ENCODE measurements around the gene CALHM6.

Gene CALHM6

DNA sequence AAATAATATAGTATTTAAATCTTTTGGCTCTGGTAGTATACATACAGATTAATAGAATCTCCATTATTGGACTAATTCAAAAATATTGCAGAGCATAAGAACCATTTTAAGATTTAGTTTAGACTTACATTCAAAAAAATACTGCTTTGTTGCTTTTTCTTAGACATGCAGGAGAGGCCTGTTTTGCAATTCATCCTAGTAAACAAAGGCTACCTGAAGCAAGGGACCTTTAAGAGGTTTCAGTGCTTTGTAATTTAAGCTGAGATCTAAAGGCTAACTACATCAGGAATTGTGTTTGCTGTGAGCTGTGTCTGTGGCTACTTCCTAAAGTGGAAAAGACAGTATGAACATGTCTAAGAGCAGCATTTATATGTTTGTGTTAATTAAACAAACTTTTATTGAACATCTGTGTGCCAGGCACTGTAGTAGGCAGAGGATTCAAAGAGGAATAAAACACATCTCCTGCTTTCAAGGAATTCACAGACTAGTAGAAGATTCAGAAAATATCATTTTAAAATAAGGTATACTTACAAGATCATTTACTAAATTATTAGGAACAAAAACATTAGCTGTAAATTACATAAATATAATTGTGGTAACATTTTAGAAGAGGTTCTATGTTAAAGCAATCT, 29.1 kb upstream of the CALHM6 start:
- H3K4me1 ChIP-seq (ENCODE audit: control insufficient read depth, low read depth, low read length), result peaks cover 27% of the 10 kb centered on the region
- peak overlapping the region; percentile 56 for H3K9ac ChIP-seq (ENCODE audit: low read length)
- H3K36me3 ChIP-seq (ENCODE audit: control insufficient read depth, low read depth, low read length), result peaks cover 5% of the 10 kb centered on the region
- H3K4me3 ChIP-seq (ENCODE audit: low read length), result peak overlapping the region; percentile 7
- peak overlapping the region; percentile 52 for H3K27ac ChIP-seq (ENCODE audit: low read length)
- no peaks in the 10 kb centered on the region for H3K9me3 ChIP-seq (ENCODE audit: control insufficient read depth, low read depth, low read length)
- no peaks in the 10 kb centered on the region for H3K27me3 ChIP-seq (ENCODE audit: control insufficient read depth, insufficient read depth, low read length)

DNA sequence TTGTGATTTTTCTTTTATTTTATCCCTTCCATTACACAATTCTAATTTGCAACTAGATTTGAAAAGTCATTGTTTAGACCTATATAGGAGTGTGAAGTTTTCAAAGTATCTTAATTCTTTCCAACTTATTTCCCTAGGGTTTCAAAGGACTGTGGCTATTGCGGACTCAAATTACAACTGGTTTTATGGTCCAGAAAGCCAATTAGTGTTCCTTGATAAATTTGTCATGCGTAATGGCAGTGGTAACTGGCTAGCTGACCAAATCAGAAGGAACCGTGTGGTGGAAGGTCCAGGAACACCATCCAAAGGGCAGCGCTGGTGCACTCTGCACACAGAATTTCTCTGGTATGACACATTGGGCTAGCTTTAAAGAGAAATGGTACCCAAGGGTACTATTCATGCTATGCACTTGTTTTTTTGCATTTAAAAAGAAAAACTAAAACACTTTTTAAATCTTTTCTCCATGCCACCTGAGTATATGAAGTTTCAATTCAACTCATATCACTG, 27.9 kb upstream of the CALHM6 start:
- Histone ChIP-seq H3K27ac (ENCODE audit: low read length) (peak overlapping the region; percentile 35), H3K4me1 (ENCODE audit: control insufficient read depth, low read depth, low read length) (peaks cover 27% of the 10 kb centered on the region), H3K27me3 (ENCODE audit: control insufficient read depth, insufficient read depth, low read length) (no peaks in the 10 kb centered on the region), H3K9ac (ENCODE audit: low read length) (no peak overlapping the region), H3K36me3 (ENCODE audit: control insufficient read depth, low read depth, low read length) (peaks cover 5% of the 10 kb centered on the region), H3K9me3 (ENCODE audit: control insufficient read depth, low read depth, low read length) (no peaks in the 10 kb centered on the region), H3K4me3 (ENCODE audit: low read length) (no peak overlapping the region)

DNA sequence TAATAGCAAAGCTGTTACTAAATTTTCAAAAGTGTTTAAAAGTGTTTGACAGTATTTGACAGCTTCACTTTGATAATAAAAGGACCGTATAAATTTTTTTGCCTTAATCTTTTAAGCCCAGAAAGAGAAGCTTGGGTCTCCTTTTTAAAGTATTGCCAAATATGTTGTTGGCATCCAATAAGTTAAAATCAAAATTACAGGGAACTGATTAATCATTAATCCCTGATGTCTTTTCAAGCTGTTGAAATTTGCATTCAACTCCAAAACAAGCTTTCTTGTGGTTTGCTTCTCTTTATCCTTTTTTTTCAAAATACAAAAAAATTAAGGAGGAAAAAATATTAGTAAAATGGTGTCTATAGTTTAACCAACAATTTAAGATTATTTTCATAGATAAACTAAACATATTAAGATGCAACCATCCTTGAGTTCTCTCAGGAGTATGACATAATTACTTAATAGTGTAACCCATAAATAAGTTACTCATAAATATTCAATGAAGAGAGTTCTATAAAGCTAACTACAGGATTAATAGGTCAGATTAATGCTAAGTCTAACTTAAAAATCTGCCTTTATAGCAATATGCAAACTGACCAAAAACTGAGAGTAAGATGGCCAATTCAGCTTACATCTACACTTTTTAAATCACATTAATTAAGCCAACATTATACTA, 27.0 kb upstream of the CALHM6 start:
- no peak overlapping the region for H3K27ac ChIP-seq (ENCODE audit: low read length)
- H3K4me3 ChIP-seq (ENCODE audit: low read length), result no peak overlapping the region
- no peaks in the 10 kb centered on the region for H3K9me3 ChIP-seq (ENCODE audit: control insufficient read depth, low read depth, low read length)
- H3K4me1 ChIP-seq (ENCODE audit: control insufficient read depth, low read depth, low read length), result peaks cover 27% of the 10 kb centered on the region
- no peaks in the 10 kb centered on the region for H3K27me3 ChIP-seq (ENCODE audit: control insufficient read depth, insufficient read depth, low read length)
- peaks cover 5% of the 10 kb centered on the region for H3K36me3 ChIP-seq (ENCODE audit: control insufficient read depth, low read depth, low read length)
- no peak overlapping the region for H3K9ac ChIP-seq (ENCODE audit: low read length)

DNA sequence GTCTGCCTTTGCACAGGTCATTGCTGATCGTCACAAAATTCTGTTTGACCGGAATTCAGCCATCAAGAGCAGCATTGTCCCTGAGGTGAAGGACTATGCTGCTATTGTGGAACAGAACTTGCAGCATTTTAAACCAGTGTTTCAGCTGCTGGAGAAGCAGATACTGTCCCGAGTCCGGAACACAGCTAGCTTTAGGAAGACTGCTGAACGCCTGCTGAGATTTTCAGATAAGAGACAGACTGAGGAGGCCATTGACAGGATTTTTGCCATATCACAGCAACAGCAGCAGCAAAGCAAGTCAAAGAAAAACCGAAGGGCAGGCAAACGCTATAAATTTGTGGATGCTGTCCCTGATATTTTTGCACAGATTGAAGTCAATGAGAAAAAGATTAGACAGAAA, 24.6 kb upstream of the CALHM6 start:
- Histone ChIP-seq H3K9ac (ENCODE audit: low read length) (no peak overlapping the region), H3K36me3 (ENCODE audit: control insufficient read depth, low read depth, low read length) (peaks cover 5% of the 10 kb centered on the region), H3K9me3 (ENCODE audit: control insufficient read depth, low read depth, low read length) (no peaks in the 10 kb centered on the region), H3K4me1 (ENCODE audit: control insufficient read depth, low read depth, low read length) (peaks cover 25% of the 10 kb centered on the region), H3K4me3 (ENCODE audit: low read length) (no peak overlapping the region), H3K27me3 (ENCODE audit: control insufficient read depth, insufficient read depth, low read length) (no peaks in the 10 kb centered on the region), H3K27ac (ENCODE audit: low read length) (no peak overlapping the region)

DNA sequence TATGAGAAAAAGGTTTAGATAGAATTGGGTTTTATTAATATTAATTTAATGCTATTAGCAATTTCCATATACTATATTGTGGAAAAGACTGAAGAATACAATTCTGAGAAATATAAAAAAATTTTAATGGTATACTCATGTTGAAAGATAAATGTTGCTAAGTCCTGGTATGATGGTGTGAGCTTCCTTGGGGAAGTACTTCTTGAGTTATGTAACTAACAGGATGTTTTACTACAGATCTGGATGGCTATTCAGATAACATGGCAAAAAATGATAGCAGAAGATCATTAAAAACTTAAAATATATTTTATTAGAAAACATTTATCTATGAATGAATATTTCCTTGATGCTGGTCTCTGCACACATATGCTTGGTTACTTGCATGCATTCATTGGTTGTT, 23.5 kb upstream of the CALHM6 start:
- Histone ChIP-seq H3K4me3 (ENCODE audit: low read length) (no peak overlapping the region), H3K4me1 (ENCODE audit: control insufficient read depth, low read depth, low read length) (peaks cover 14% of the 10 kb centered on the region), H3K27ac (ENCODE audit: low read length) (no peak overlapping the region), H3K9ac (ENCODE audit: low read length) (no peak overlapping the region), H3K27me3 (ENCODE audit: control insufficient read depth, insufficient read depth, low read length) (no peaks in the 10 kb centered on the region), H3K36me3 (ENCODE audit: control insufficient read depth, low read depth, low read length) (peaks cover 5% of the 10 kb centered on the region), H3K9me3 (ENCODE audit: control insufficient read depth, low read depth, low read length) (no peaks in the 10 kb centered on the region)

DNA sequence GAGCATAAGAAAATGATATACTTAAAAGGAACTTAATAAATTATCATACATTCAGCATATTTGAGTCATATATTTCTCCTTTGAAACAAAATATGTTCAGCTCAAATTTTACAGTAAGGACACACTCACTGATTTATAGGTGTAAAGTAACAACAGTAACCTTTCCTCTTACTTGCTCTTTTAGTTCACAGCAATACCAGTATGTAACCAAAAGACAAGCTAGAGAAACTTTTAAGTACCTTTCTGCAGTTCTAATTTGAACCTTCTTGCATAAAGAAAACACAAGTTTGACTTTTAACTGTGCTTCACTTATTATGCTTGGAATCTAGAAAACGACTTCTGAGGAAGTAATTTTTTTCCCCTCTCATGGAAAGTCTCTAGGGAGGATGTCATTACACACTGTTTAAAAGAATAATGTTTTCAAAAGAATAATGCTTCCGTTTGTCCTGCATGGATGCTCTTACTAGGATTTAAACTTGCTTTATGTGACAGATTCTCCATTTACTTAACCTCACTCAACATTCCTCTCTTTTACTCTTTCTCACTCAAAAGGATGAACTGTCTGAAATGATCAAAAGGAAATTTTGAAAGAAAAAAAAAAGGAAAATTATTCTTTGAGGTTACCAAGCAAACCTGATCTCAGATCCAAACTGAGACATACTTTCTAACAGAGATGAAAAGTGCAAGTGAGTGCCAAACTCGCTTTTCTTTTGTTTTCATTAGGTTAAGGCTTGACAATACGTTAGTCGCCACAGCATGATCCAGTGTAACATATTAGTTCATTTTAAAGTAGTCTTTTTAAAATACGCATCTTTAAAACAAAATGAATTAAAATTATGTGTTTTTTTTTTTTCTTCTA, 22.4 kb upstream of the CALHM6 start:
- H3K4me3 ChIP-seq (ENCODE audit: low read length), result no peak overlapping the region
- no peaks in the 10 kb centered on the region for H3K9me3 ChIP-seq (ENCODE audit: control insufficient read depth, low read depth, low read length)
- no peak overlapping the region for H3K9ac ChIP-seq (ENCODE audit: low read length)
- no peak overlapping the region for H3K27ac ChIP-seq (ENCODE audit: low read length)
- H3K27me3 ChIP-seq (ENCODE audit: control insufficient read depth, insufficient read depth, low read length), result no peaks in the 10 kb centered on the region
- H3K36me3 ChIP-seq (ENCODE audit: control insufficient read depth, low read depth, low read length), result peaks cover under 1% of the 10 kb centered on the region
- H3K4me1 ChIP-seq (ENCODE audit: control insufficient read depth, low read depth, low read length), result peaks cover 8% of the 10 kb centered on the region

DNA sequence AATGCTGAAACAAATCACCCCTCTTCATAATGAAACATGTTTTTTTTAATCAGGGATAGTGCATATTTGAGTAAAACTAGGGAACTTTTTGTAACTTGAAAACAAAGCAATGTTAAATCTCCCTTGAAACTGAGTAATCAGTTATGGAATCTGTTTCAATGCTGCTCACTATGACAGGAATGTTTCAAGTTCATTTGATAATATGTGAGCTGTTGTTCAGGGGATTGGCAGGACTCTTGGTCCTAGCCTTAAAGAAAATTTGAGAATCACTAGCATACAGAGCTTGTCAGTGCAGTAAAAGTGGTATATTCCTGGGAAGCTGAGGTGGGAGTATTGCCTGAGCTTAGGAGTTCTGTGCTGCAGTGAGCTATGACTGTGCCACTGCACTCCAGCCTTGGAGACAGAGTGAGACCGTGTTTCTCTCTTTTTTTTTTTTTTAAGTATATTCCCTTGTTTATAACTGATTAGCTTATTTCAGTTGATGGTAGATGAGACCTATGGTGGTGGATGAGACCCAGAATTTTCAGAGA, 21.6 kb upstream of the CALHM6 start:
- Histone ChIP-seq H3K9ac (ENCODE audit: low read length) (no peak overlapping the region), H3K4me3 (ENCODE audit: low read length) (no peak overlapping the region), H3K9me3 (ENCODE audit: control insufficient read depth, low read depth, low read length) (no peaks in the 10 kb centered on the region), H3K36me3 (ENCODE audit: control insufficient read depth, low read depth, low read length) (no peaks in the 10 kb centered on the region), H3K27me3 (ENCODE audit: control insufficient read depth, insufficient read depth, low read length) (no peaks in the 10 kb centered on the region), H3K27ac (ENCODE audit: low read length) (no peak overlapping the region), H3K4me1 (ENCODE audit: control insufficient read depth, low read depth, low read length) (peaks cover 10% of the 10 kb centered on the region)

DNA sequence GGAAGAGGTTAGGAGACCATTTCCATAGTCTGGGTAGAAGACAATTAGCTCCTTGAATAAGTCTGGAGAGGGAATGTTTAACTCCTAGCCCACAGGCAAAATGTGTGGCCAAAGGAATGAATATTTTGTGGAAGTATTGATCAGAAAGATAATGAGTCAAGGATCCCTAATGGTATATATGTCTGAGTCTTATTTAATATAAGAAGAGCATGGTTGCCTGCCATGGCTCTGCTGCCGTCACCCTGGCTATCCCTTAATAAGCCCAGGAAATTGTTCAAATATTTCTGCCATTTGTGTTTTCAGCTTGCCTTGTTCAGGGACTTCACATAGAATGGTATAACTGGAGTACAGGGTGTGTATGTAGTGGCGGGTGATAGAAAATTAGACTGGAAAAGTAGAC, 18.1 kb upstream of the CALHM6 start:
- no peaks in the 10 kb centered on the region for H3K9me3 ChIP-seq (ENCODE audit: control insufficient read depth, low read depth, low read length)
- no peaks in the 10 kb centered on the region for H3K36me3 ChIP-seq (ENCODE audit: control insufficient read depth, low read depth, low read length)
- no peak overlapping the region for H3K9ac ChIP-seq (ENCODE audit: low read length)
- no peak overlapping the region for H3K4me3 ChIP-seq (ENCODE audit: low read length)
- H3K27me3 ChIP-seq (ENCODE audit: control insufficient read depth, insufficient read depth, low read length), result no peaks in the 10 kb centered on the region
- no peak overlapping the region for H3K27ac ChIP-seq (ENCODE audit: low read length)
- peaks cover 10% of the 10 kb centered on the region for H3K4me1 ChIP-seq (ENCODE audit: control insufficient read depth, low read depth, low read length)

DNA sequence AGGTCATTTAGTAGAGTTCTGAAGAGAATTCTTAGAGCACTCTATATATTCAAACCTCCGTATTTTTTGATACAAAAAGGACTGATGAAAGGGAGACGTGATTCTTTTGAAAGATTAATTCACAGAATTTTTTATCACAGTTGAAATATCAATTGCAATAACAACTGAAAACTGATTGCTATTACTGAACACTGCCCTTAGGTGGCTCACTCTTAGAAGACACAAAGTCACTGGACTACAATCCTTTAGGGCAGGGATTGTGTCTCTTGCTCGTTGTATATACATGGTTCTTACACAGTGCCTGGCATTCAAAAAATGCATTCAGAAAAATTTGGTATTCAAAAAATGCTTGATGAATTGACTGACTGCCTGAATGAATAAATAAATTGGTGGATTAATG, 17.1 kb upstream of the CALHM6 start:
- Histone ChIP-seq H3K36me3 (ENCODE audit: control insufficient read depth, low read depth, low read length) (no peaks in the 10 kb centered on the region), H3K27ac (ENCODE audit: low read length) (no peak overlapping the region), H3K4me3 (ENCODE audit: low read length) (no peak overlapping the region), H3K27me3 (ENCODE audit: control insufficient read depth, insufficient read depth, low read length) (no peaks in the 10 kb centered on the region), H3K9ac (ENCODE audit: low read length) (no peak overlapping the region), H3K9me3 (ENCODE audit: control insufficient read depth, low read depth, low read length) (no peaks in the 10 kb centered on the region), H3K4me1 (ENCODE audit: control insufficient read depth, low read depth, low read length) (peaks cover 10% of the 10 kb centered on the region)

DNA sequence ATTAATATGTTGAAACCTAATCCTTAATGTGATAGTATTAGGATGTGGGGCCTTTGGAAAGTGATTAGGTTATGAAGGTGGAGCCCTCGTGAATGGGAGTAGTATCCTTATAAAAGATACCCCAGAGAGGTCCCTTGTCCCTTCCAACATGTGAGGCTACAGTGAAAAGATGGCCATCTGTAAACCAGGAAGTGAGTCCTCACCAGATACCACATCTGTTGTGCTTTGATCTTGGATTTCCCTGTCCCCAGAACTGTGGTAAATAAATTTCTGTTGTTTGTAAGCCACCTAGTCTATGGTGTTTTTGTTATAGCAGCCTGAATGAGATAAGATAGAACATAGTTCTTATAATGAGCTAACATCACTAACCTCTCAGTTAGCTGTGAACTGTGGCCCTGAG, 16.6 kb upstream of the CALHM6 start:
- no peaks in the 10 kb centered on the region for H3K9me3 ChIP-seq (ENCODE audit: control insufficient read depth, low read depth, low read length)
- no peak overlapping the region for H3K27ac ChIP-seq (ENCODE audit: low read length)
- H3K4me3 ChIP-seq (ENCODE audit: low read length), result no peak overlapping the region
- peaks cover 7% of the 10 kb centered on the region for H3K4me1 ChIP-seq (ENCODE audit: control insufficient read depth, low read depth, low read length)
- H3K9ac ChIP-seq (ENCODE audit: low read length), result no peak overlapping the region
- H3K36me3 ChIP-seq (ENCODE audit: control insufficient read depth, low read depth, low read length), result no peaks in the 10 kb centered on the region
- H3K27me3 ChIP-seq (ENCODE audit: control insufficient read depth, insufficient read depth, low read length), result no peaks in the 10 kb centered on the region

DNA sequence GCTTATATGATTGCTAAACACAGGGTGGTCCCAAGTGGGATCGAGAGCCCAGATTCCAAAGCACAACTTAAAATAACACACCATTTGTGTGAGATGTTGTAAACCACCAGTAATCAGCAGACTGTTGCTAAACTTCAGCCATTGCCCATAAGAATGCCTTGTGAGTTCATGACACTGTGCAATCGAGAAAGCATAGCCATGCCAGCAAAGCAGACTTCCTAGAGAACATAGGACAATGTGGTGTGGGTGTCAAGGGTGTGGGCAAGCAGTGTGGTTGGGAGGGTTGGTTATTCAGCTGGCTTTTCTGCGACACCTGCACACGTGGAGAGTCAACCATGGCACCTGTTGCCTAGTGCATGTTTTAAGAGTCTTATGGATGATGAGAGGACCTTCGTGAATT, 16.1 kb upstream of the CALHM6 start:
- Histone ChIP-seq H3K9ac (ENCODE audit: low read length) (no peak overlapping the region), H3K4me3 (ENCODE audit: low read length) (no peak overlapping the region), H3K36me3 (ENCODE audit: control insufficient read depth, low read depth, low read length) (no peaks in the 10 kb centered on the region), H3K9me3 (ENCODE audit: control insufficient read depth, low read depth, low read length) (no peaks in the 10 kb centered on the region), H3K27me3 (ENCODE audit: control insufficient read depth, insufficient read depth, low read length) (no peaks in the 10 kb centered on the region), H3K4me1 (ENCODE audit: control insufficient read depth, low read depth, low read length) (peaks cover 4% of the 10 kb centered on the region), H3K27ac (ENCODE audit: low read length) (no peak overlapping the region)
